Osteocyte (in vitro differentiated cells): ENCODE measurements around the gene ERICH3. TPM values are rescaled to one million over a fixed set of nuclear protein-coding genes. Genes with fewer than 3 reads are reported as not detected.

ENCODE experiments used
- DNase-seq: peaks from one replicate; pipeline ENCODE4 v3.0.0; 2021; ENCODE audit warnings: mixed read lengths; ENCODE audit not compliant: unreplicated experiment; ENCODE audit errors: extremely low spot score
- H3K27ac Mint-ChIP-seq: one replicate; pipeline ENCODE4 v1.8.0; 2021; ENCODE audit warnings: mild to moderate bottlenecking, mixed read lengths; ENCODE audit not compliant: unreplicated experiment
- H3K27me3 Mint-ChIP-seq: one replicate; pipeline ENCODE4 v1.8.0; 2021; ENCODE audit warnings: mixed read lengths; ENCODE audit not compliant: unreplicated experiment
- H3K36me3 Mint-ChIP-seq: one replicate; pipeline ENCODE4 v1.8.0; 2021; ENCODE audit warnings: mixed read lengths; ENCODE audit not compliant: unreplicated experiment
- H3K4me1 Mint-ChIP-seq: one replicate; pipeline ENCODE4 v1.8.0; 2021; ENCODE audit warnings: mixed read lengths; ENCODE audit not compliant: unreplicated experiment
- H3K4me3 Mint-ChIP-seq: one replicate; pipeline ENCODE4 v1.8.0; 2021; ENCODE audit warnings: mild to moderate bottlenecking, moderate library complexity, mixed read lengths; ENCODE audit not compliant: unreplicated experiment
- H3K9me3 Mint-ChIP-seq: one replicate; pipeline ENCODE4 v1.8.0; 2021; ENCODE audit warnings: mixed read lengths; ENCODE audit not compliant: unreplicated experiment
- total RNA-seq: library from RNA; stranded (reverse); gene quantifications from 2 replicates; pipeline ENCODE4 v1.2.1, GENCODE V29; 2021
- TF ChIP-seq, protein P1 (sequence below): fragments of 200-600 bp; sonication (generic); IDR thresholded peaks from 2 replicates; pipeline ENCODE4 v1.5.0; 2021; ENCODE audit warnings: antibody characterized with exemption, mild to moderate bottlenecking, moderate library complexity

ERICH3 gene
- total RNA-seq, 1 donor from 2014 or later = not detected

GRCh38 chr1:74714429-74715235, 41.0 kb upstream of the ERICH3 start:
- H3K4me3 Mint-ChIP-seq = no peak overlapping the region
- peaks cover 7% of the 10 kb centered on the region for H3K4me1 Mint-ChIP-seq
- no peak for DNase-seq

GRCh38 chr1:74713849-74714248, 40.3 kb upstream of the ERICH3 start:
- no peak overlapping the region for H3K27ac Mint-ChIP-seq
- H3K4me1 Mint-ChIP-seq = peaks cover 7% of the 10 kb centered on the region
- H3K4me3 Mint-ChIP-seq = no peak overlapping the region
- TF ChIP-seq, protein P1, sequence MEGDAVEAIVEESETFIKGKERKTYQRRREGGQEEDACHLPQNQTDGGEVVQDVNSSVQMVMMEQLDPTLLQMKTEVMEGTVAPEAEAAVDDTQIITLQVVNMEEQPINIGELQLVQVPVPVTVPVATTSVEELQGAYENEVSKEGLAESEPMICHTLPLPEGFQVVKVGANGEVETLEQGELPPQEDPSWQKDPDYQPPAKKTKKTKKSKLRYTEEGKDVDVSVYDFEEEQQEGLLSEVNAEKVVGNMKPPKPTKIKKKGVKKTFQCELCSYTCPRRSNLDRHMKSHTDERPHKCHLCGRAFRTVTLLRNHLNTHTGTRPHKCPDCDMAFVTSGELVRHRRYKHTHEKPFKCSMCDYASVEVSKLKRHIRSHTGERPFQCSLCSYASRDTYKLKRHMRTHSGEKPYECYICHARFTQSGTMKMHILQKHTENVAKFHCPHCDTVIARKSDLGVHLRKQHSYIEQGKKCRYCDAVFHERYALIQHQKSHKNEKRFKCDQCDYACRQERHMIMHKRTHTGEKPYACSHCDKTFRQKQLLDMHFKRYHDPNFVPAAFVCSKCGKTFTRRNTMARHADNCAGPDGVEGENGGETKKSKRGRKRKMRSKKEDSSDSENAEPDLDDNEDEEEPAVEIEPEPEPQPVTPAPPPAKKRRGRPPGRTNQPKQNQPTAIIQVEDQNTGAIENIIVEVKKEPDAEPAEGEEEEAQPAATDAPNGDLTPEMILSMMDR = no peak
- DNase-seq = no peak
- no peaks in the 10 kb centered on the region for H3K27me3 Mint-ChIP-seq
- H3K9me3 Mint-ChIP-seq = no peaks in the 10 kb centered on the region
- H3K36me3 Mint-ChIP-seq = no peaks in the 10 kb centered on the region

More at GRCh38 chr1:74714429-74715235, 41.0 kb upstream of the ERICH3 start:
- TF ChIP-seq, protein P1 = no peak
- H3K9me3 Mint-ChIP-seq = no peaks in the 10 kb centered on the region
- no peaks in the 10 kb centered on the region for H3K36me3 Mint-ChIP-seq
- H3K27ac Mint-ChIP-seq = no peak overlapping the region
- H3K27me3 Mint-ChIP-seq = no peaks in the 10 kb centered on the region

DNA sequence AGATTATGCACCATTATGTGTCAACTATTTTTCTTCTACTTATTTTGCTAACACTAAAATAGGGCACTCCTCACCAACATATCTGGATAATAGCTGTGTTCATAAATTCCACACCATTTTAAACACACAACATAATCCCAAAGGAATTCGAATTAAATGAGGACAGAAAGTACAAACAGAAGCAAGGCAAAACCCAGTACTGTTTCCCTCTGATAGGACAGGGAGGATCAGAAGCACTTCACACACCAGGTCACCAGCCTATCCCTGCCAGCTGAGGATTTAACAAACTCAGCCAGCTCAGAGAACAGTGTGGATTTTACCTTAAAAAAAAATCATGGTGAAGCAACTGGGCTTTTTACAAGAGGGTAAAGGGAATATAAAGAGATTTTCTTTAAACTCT, 39.3 kb upstream of the ERICH3 start:
- no peak for DNase-seq
- TF ChIP-seq, protein P1 = no peak
- no peaks in the 10 kb centered on the region for H3K36me3 Mint-ChIP-seq
- no peaks in the 10 kb centered on the region for H3K27me3 Mint-ChIP-seq
- H3K9me3 Mint-ChIP-seq = no peaks in the 10 kb centered on the region
- peaks cover 7% of the 10 kb centered on the region for H3K4me1 Mint-ChIP-seq
- H3K27ac Mint-ChIP-seq = no peak overlapping the region
- no peak overlapping the region for H3K4me3 Mint-ChIP-seq

DNA sequence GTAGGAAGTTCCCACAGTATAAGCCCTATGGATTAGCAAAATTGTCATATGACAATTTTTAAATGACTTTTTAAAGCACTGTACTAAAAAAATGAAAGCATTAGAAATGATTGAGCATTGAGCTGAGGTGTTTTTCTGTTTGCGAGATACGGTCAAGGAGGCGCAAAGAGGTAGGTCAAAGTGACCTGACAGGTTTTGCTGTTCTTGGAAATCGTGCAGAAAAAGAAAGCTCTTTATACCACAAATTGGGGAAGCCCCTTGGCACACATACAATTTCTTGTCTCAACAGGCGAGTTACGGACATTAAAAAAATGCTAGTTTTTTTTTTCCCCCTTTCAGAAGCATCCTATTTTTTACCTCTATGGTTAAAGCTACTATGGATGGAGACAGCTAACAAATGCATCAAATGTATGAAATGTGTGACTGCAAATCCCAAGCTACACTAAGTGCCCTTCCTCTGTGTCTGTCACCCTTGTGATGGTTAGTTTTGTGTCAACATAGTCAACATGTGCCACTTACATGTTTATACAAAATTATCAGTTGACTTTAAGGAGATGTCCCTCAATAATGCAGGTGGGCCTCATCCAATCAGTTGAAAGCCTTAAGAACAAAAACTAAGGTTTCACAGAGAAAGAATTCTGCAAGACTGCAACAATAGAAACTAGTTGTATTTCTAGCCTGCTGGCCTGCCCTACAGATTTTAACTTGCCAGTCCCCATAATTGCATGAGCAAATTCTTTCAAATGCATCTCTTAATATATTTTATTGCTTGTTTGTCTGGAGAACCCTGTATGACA, 30.0 kb upstream of the ERICH3 start:
- H3K36me3 Mint-ChIP-seq = no peaks in the 10 kb centered on the region
- H3K27ac Mint-ChIP-seq = no peak overlapping the region
- H3K4me1 Mint-ChIP-seq = no peaks in the 10 kb centered on the region
- H3K27me3 Mint-ChIP-seq = no peaks in the 10 kb centered on the region
- TF ChIP-seq, protein P1 = no peak
- no peak for DNase-seq
- H3K4me3 Mint-ChIP-seq = no peak overlapping the region
- no peaks in the 10 kb centered on the region for H3K9me3 Mint-ChIP-seq

DNA sequence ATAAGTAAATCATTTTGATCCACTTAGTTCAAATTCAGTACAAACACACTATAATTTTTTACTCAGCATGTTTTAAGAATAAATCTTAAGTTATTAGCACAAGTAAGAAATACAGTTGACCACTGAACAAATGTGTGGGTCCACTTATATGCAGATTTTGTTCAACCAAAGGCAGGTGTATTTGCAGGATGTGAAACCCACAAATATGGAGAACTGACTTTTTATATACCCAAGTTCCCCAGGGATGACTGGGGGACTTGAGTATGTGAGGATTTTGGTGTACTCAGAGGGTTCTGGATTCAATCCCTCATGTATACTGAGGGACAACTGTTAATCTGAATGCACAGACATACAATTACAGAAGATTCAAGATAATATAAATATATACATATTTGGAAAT, 25.7 kb upstream of the ERICH3 start:
- Mint-ChIP-seq H3K27ac (no peak overlapping the region), H3K4me1 (no peaks in the 10 kb centered on the region), H3K4me3 (no peak overlapping the region), H3K27me3 (peaks cover 4% of the 10 kb centered on the region), H3K9me3 (no peaks in the 10 kb centered on the region), H3K36me3 (no peaks in the 10 kb centered on the region)
- DNase-seq = no peak
- TF ChIP-seq, protein P1 = no peak
